SK-N-SH treated with all-trans-retinoic acid at 6 μM for 48 hours (cell line): Measurements from ENCODE around the gene TBX5.

ENCODE experiments used
- ATAC-seq: fragments of 200-7000 bp; cut with Tn5 transposase; 3 replicates; pipeline ENCODE4 v1.9.1; 2020; ENCODE audit warnings: mild to moderate bottlenecking, moderate library complexity
- ARNTL ChIP-seq: fragments of 450-650 bp; formaldehyde crosslinking; IDR thresholded peaks from 2 replicates; pipeline ENCODE4 v1.5.0; 2020; ENCODE audit warnings: low read depth, mild to moderate bottlenecking, moderate library complexity, borderline replicate concordance
- BACH2 ChIP-seq: fragments of 250-450 bp; sonication (Bioruptor Pico); IDR thresholded peaks from 2 replicates; pipeline ENCODE4 v1.9.0; 2021; ENCODE audit warnings: mild to moderate bottlenecking, borderline replicate concordance
- CSDC2 ChIP-seq: fragments of 250-450 bp; sonication (Bioruptor Pico); IDR thresholded peaks from 2 replicates; pipeline ENCODE4 v1.5.0; 2020; ENCODE audit warnings: mild to moderate bottlenecking, moderate library complexity
- GLIS3 ChIP-seq: fragments of 250-450 bp; sonication (Bioruptor Pico); IDR thresholded peaks from 2 replicates; pipeline ENCODE4 v1.5.0; 2020; ENCODE audit warnings: mild to moderate bottlenecking, moderate library complexity
- ISL1 ChIP-seq: fragments of 250-450 bp; sonication (Bioruptor Pico); IDR thresholded peaks from 2 replicates; pipeline ENCODE4 v2.1.2; 2022; ENCODE audit warnings: mild to moderate bottlenecking, moderate library complexity
- OSR1 ChIP-seq: fragments of 250-450 bp; sonication (Bioruptor Pico); IDR thresholded peaks from 2 replicates; pipeline ENCODE4 v1.8.0; 2022; ENCODE audit warnings: moderate library complexity, mild to moderate bottlenecking, inconsistent platforms
- PPARA ChIP-seq: fragments of 250-450 bp; sonication (Bioruptor Pico); IDR thresholded peaks from 2 replicates; pipeline ENCODE4 v1.5.0; 2020; ENCODE audit warnings: mild to moderate bottlenecking, borderline replicate concordance
- RARB ChIP-seq: fragments of 250-450 bp; sonication (Bioruptor Pico); IDR thresholded peaks from 2 replicates; pipeline ENCODE4 v1.8.0; 2021; ENCODE audit warnings: mild to moderate bottlenecking, moderate library complexity
- SNAI2 ChIP-seq: fragments of 250-450 bp; sonication (Bioruptor Pico); IDR thresholded peaks from 2 replicates; pipeline ENCODE4 v1.5.0; 2020; ENCODE audit warnings: mild to moderate bottlenecking, moderate library complexity
- TCF4 ChIP-seq: fragments of 250-450 bp; sonication (Bioruptor Pico); IDR thresholded peaks from 2 replicates; pipeline ENCODE4 v1.8.0; 2021; ENCODE audit warnings: mild to moderate bottlenecking, moderate library complexity, borderline replicate concordance
- TOX ChIP-seq: fragments of 250-450 bp; sonication (Bioruptor Pico); IDR thresholded peaks from 2 replicates; pipeline ENCODE4 v1.8.0; 2021; ENCODE audit warnings: mild to moderate bottlenecking, moderate library complexity, borderline replicate concordance
- ZC3H10 ChIP-seq: fragments of 250-450 bp; sonication (Bioruptor Pico); IDR thresholded peaks from 2 replicates; pipeline ENCODE4 v1.5.1; 2021; ENCODE audit warnings: mild to moderate bottlenecking, moderate library complexity
- ZFP3 ChIP-seq: fragments of 250-450 bp; sonication (Bioruptor Pico); IDR thresholded peaks from 2 replicates; pipeline ENCODE4 v1.5.0; 2020; ENCODE audit warnings: mild to moderate bottlenecking, moderate library complexity
- ZFP30 ChIP-seq: fragments of 450-650 bp; formaldehyde crosslinking; IDR thresholded peaks from 2 replicates; pipeline ENCODE4 v1.5.0; 2022; ENCODE audit warnings: mild to moderate bottlenecking, moderate library complexity
- ZNF565 ChIP-seq: fragments of 450-650 bp; formaldehyde crosslinking; conservative IDR thresholded peaks from 2 replicates; pipeline ENCODE4 v1.5.0; 2020; ENCODE audit warnings: low read depth, mild to moderate bottlenecking, moderate library complexity
- ZNF70 ChIP-seq: fragments of 450-650 bp; formaldehyde crosslinking; IDR thresholded peaks from 2 replicates; pipeline ENCODE4 v1.5.0; 2020; ENCODE audit warnings: mild to moderate bottlenecking, moderate library complexity
- ZNF8 ChIP-seq: fragments of 450-650 bp; formaldehyde crosslinking; IDR thresholded peaks from 2 replicates; pipeline ENCODE4 v1.5.0; 2020; ENCODE audit warnings: mild to moderate bottlenecking, moderate library complexity
- TF ChIP-seq, protein P1 (sequence below): fragments of 250-450 bp; sonication (Bioruptor Pico); IDR thresholded peaks from 2 replicates; pipeline ENCODE4 v1.5.1; 2021; ENCODE audit warnings: mild to moderate bottlenecking, moderate library complexity
- TF ChIP-seq, protein P2 (sequence below): fragments of 250-450 bp; sonication (Bioruptor Pico); IDR thresholded peaks from 2 replicates; pipeline ENCODE4 v1.5.1; 2020; ENCODE audit warnings: low read depth, mild to moderate bottlenecking, moderate library complexity
- TF ChIP-seq, protein P3 (sequence below): fragments of 250-450 bp; sonication (Bioruptor Pico); IDR thresholded peaks from 2 replicates; pipeline ENCODE4 v1.8.0; 2020; ENCODE audit warnings: mild to moderate bottlenecking, moderate library complexity, borderline replicate concordance
- TF ChIP-seq, protein P4 (sequence below): fragments of 250-450 bp; sonication (Bioruptor Pico); IDR thresholded peaks from 2 replicates; pipeline ENCODE4 v1.8.0; 2021; ENCODE audit warnings: low read depth, mild to moderate bottlenecking, moderate library complexity, borderline replicate concordance
- TF ChIP-seq, protein P5 (sequence below): fragments of 250-450 bp; sonication (Bioruptor Pico); IDR thresholded peaks from 2 replicates; pipeline ENCODE4 v1.5.0; 2020; ENCODE audit warnings: mild to moderate bottlenecking, moderate library complexity

Gene TBX5

DNA sequence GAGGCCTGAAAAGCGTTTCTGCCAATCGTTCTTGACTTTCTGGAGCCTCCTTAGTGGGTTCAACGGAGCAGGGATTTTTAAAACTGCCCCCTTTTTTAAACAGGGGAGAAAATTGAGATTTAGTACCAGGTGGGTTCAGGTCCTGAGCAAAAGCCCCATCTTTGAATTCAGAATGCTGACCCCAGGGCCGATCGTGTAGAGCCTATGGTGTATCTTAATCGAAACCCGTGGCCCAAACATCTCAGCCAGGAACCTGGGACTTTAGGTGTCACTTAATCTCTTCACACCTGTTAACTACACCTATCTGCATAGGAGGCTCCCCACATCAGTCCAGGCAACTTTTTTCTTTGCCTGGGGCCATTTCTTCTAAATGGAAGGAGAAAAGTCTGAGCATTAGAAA, 6.4 kb upstream of the TBX5 start:
- TF ChIP-seq, protein P1, sequence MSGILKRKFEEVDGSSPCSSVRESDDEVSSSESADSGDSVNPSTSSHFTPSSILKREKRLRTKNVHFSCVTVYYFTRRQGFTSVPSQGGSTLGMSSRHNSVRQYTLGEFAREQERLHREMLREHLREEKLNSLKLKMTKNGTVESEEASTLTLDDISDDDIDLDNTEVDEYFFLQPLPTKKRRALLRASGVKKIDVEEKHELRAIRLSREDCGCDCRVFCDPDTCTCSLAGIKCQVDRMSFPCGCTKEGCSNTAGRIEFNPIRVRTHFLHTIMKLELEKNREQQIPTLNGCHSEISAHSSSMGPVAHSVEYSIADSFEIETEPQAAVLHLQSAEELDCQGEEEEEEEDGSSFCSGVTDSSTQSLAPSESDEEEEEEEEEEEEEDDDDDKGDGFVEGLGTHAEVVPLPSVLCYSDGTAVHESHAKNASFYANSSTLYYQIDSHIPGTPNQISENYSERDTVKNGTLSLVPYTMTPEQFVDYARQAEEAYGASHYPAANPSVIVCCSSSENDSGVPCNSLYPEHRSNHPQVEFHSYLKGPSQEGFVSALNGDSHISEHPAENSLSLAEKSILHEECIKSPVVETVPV = no peak
- TF ChIP-seq ARNTL (CRISPR knock-in tag) (no peak), ZFP30 (CRISPR knock-in tag) (no peak), OSR1 (CRISPR knock-in tag) (no peak), RARB (CRISPR knock-in tag) (no peak), ZFP3 (CRISPR knock-in tag) (no peak), GLIS3 (no peak), ISL1 (CRISPR knock-in tag) (no peak), PPARA (CRISPR knock-in tag) (no peak), CSDC2 (CRISPR knock-in tag) (no peak), ZNF565 (CRISPR knock-in tag) (no peak), TCF4 (CRISPR knock-in tag) (no peak), ZC3H10 (CRISPR knock-in tag) (no peak), ZNF70 (no peak), ZNF8 (CRISPR knock-in tag) (no peak)
- TF ChIP-seq, protein P2, sequence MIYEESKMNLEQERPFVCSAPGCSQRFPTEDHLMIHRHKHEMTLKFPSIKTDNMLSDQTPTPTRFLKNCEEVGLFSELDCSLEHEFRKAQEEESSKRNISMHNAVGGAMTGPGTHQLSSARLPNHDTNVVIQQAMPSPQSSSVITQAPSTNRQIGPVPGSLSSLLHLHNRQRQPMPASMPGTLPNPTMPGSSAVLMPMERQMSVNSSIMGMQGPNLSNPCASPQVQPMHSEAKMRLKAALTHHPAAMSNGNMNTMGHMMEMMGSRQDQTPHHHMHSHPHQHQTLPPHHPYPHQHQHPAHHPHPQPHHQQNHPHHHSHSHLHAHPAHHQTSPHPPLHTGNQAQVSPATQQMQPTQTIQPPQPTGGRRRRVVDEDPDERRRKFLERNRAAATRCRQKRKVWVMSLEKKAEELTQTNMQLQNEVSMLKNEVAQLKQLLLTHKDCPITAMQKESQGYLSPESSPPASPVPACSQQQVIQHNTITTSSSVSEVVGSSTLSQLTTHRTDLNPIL (CRISPR knock-in tag) = no peak
- TF ChIP-seq, protein P3, sequence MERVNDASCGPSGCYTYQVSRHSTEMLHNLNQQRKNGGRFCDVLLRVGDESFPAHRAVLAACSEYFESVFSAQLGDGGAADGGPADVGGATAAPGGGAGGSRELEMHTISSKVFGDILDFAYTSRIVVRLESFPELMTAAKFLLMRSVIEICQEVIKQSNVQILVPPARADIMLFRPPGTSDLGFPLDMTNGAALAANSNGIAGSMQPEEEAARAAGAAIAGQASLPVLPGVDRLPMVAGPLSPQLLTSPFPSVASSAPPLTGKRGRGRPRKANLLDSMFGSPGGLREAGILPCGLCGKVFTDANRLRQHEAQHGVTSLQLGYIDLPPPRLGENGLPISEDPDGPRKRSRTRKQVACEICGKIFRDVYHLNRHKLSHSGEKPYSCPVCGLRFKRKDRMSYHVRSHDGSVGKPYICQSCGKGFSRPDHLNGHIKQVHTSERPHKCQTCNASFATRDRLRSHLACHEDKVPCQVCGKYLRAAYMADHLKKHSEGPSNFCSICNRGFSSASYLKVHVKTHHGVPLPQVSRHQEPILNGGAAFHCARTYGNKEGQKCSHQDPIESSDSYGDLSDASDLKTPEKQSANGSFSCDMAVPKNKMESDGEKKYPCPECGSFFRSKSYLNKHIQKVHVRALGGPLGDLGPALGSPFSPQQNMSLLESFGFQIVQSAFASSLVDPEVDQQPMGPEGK (CRISPR knock-in tag) = no peak
- no peak for ATAC-seq

DNA sequence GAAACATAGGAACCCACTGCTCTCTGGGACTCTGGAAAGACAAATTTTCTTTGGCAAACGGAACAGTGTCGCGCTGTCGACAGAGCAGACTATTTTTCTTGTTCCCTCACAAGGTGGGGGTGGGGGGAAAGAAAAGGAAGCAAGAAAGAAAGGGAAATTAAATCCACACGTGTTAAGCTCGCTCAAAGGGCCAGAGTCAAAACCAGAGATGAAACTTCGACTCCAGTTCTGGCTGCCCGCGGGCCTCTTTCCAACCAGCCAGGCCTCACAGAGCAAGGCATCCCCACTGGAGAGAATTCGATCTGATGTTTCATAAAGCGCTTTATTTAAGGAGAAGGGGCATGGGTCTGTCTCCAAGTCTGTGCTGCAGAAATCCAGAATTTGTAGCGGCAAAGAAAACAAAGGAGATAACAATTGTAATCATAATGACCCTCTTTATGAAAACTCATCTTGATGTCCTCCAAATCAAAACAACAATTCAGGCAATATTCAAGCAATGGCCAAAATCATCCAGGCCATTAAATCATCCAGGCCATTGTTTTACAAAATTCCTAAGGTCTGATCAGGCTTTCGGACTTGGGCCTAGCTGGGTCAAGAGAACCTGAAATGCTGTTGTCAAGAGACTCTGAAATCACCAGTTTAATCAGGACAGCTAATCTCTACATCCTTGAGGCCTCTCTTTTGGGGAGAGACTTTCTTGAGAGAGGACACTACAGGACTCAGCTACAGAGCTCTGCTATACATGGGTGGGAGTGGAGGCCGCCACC, 5.3 kb upstream of the TBX5 start:
- ATAC-seq = no peak
- TF ChIP-seq TOX (CRISPR knock-in tag) (no peak), GLIS3 (no peak), ZFP30 (CRISPR knock-in tag) (no peak), ZNF565 (CRISPR knock-in tag) (no peak), ARNTL (CRISPR knock-in tag) (no peak), SNAI2 (CRISPR knock-in tag) (no peak), ISL1 (CRISPR knock-in tag) (no peak), TCF4 (CRISPR knock-in tag) (no peak), ZNF8 (CRISPR knock-in tag) (no peak), BACH2 (no peak), PPARA (CRISPR knock-in tag) (no peak), OSR1 (CRISPR knock-in tag) (no peak), RARB (CRISPR knock-in tag) (no peak), CSDC2 (CRISPR knock-in tag) (no peak)
- TF ChIP-seq, protein P4, sequence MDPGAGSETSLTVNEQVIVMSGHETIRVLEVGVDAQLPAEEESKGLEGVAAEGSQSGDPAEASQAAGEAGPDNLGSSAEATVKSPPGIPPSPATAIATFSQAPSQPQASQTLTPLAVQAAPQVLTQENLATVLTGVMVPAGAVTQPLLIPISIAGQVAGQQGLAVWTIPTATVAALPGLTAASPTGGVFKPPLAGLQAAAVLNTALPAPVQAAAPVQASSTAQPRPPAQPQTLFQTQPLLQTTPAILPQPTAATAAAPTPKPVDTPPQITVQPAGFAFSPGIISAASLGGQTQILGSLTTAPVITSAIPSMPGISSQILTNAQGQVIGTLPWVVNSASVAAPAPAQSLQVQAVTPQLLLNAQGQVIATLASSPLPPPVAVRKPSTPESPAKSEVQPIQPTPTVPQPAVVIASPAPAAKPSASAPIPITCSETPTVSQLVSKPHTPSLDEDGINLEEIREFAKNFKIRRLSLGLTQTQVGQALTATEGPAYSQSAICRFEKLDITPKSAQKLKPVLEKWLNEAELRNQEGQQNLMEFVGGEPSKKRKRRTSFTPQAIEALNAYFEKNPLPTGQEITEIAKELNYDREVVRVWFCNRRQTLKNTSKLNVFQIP = no peak
- TF ChIP-seq, protein P5, sequence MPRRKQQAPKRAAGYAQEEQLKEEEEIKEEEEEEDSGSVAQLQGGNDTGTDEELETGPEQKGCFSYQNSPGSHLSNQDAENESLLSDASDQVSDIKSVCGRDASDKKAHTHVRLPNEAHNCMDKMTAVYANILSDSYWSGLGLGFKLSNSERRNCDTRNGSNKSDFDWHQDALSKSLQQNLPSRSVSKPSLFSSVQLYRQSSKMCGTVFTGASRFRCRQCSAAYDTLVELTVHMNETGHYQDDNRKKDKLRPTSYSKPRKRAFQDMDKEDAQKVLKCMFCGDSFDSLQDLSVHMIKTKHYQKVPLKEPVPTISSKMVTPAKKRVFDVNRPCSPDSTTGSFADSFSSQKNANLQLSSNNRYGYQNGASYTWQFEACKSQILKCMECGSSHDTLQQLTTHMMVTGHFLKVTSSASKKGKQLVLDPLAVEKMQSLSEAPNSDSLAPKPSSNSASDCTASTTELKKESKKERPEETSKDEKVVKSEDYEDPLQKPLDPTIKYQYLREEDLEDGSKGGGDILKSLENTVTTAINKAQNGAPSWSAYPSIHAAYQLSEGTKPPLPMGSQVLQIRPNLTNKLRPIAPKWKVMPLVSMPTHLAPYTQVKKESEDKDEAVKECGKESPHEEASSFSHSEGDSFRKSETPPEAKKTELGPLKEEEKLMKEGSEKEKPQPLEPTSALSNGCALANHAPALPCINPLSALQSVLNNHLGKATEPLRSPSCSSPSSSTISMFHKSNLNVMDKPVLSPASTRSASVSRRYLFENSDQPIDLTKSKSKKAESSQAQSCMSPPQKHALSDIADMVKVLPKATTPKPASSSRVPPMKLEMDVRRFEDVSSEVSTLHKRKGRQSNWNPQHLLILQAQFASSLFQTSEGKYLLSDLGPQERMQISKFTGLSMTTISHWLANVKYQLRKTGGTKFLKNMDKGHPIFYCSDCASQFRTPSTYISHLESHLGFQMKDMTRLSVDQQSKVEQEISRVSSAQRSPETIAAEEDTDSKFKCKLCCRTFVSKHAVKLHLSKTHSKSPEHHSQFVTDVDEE (CRISPR knock-in tag) = no peak
- TF ChIP-seq, protein P2 (CRISPR knock-in tag) = no peak
